DOHH2 (cell line): ENCODE measurements around the gene THRB.

Source experiments
- H3F3A ChIP-seq: fragments of 200-600 bp; sonication (generic), shearing (Covaris generic); 2 replicates; pipeline ENCODE4 v1.6.0; 2016; ENCODE audit warnings: antibody characterized with exemption, mild to moderate bottlenecking; ENCODE audit not compliant: control insufficient read depth, insufficient read depth
- H3K27ac ChIP-seq: fragments of 200-600 bp; sonication (generic); 2 replicates; pipeline ENCODE4 v1.5.1; 2014; ENCODE audit warnings: low read depth, mild to moderate bottlenecking, low read length, moderate library complexity
- H3K27me3 ChIP-seq: fragments of 200-600 bp; sonication (generic); 2 replicates; pipeline ENCODE4 v1.6.1; 2014; ENCODE audit warnings: mild to moderate bottlenecking, low read length, mixed read lengths; ENCODE audit not compliant: control insufficient read depth
- H3K36me3 ChIP-seq: fragments of 200-600 bp; sonication (generic); 2 replicates; pipeline ENCODE4 v1.6.1; 2014; ENCODE audit warnings: mild to moderate bottlenecking, low read length, moderate library complexity, mixed read lengths; ENCODE audit not compliant: control insufficient read depth
- H3K4me1 ChIP-seq: fragments of 200-600 bp; sonication (generic); 2 replicates; pipeline ENCODE4 v1.6.1; 2014; ENCODE audit warnings: mild to moderate bottlenecking, low read length, mixed read lengths; ENCODE audit not compliant: control insufficient read depth
- H3K4me2 ChIP-seq: fragments of 200-600 bp; sonication (generic); 2 replicates; pipeline ENCODE4 v1.6.0; 2014; ENCODE audit warnings: mild to moderate bottlenecking, low read length, moderate library complexity
- H3K4me3 ChIP-seq: fragments of 200-600 bp; sonication (generic); 2 replicates; pipeline ENCODE4 v1.5.1; 2014; ENCODE audit warnings: mild to moderate bottlenecking, low read length, mixed read lengths
- H3K79me2 ChIP-seq: fragments of 200-600 bp; sonication (generic); 2 replicates; pipeline ENCODE4 v1.6.1; 2014; ENCODE audit warnings: mild to moderate bottlenecking, low read length, mixed read lengths; ENCODE audit not compliant: control insufficient read depth
- H3K9me2 ChIP-seq: fragments of 200-600 bp; sonication (generic); replicated peaks from 2 replicates; pipeline ENCODE4 v1.6.1; 2014; ENCODE audit warnings: mild to moderate bottlenecking, low read length, mixed read lengths; ENCODE audit not compliant: control insufficient read depth
- H3K9me3 ChIP-seq: fragments of 200-600 bp; sonication (generic); 2 replicates; pipeline ENCODE4 v1.6.1; 2014; ENCODE audit warnings: antibody characterized with exemption, low read length, mixed read lengths; ENCODE audit not compliant: control insufficient read depth, insufficient read depth
- H4K20me1 ChIP-seq: fragments of 200-600 bp; sonication (generic); 2 replicates; pipeline ENCODE4 v1.6.0; 2014; ENCODE audit warnings: low read depth, mild to moderate bottlenecking, antibody characterized with exemption, low read length, moderate library complexity; ENCODE audit not compliant: control insufficient read depth, insufficient read depth
- EZH2phosphoT487 ChIP-seq: fragments of 200-600 bp; sonication (generic); IDR thresholded peaks from 2 replicates; pipeline ENCODE4 v1.6.1; 2017; ENCODE audit warnings: borderline replicate concordance, mild to moderate bottlenecking, antibody characterized with exemption, low read length, moderate library complexity, mixed read lengths
- TF ChIP-seq, protein P1 (sequence below): fragments of 200-600 bp; sonication (generic); IDR thresholded peaks from one replicate; pipeline ENCODE4 v1.5.1; 2014; ENCODE audit warnings: antibody characterized with exemption, mild to moderate bottlenecking, low read depth, low read length; ENCODE audit not compliant: poor library complexity, severe bottlenecking

THRB gene

DNA sequence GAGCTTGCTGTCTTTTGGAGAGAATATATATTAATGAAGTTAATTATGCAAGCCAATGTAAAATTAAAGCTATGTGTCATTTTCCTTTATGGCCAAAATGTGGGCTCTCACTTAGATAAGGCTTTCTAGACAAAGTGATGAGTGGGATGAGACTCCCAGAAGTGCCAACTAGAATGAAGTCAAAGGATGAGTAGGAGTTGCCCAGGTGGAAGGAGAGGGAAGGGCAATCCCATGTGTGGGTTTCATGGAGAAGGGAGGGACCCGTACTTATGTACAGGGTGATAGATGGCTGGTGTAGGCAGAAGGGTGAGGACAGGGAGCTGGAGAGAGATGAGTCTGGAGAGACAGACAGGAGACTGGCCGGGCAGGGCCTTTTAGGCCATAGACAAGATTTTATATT, 239.2 kb downstream of the THRB start:
- H3K27me3 ChIP-seq, result no peaks in the 10 kb centered on the region
- no peaks in the 10 kb centered on the region for H3K9me3 ChIP-seq
- H3F3A ChIP-seq, result no peaks in the 10 kb centered on the region
- TF ChIP-seq, protein P1, sequence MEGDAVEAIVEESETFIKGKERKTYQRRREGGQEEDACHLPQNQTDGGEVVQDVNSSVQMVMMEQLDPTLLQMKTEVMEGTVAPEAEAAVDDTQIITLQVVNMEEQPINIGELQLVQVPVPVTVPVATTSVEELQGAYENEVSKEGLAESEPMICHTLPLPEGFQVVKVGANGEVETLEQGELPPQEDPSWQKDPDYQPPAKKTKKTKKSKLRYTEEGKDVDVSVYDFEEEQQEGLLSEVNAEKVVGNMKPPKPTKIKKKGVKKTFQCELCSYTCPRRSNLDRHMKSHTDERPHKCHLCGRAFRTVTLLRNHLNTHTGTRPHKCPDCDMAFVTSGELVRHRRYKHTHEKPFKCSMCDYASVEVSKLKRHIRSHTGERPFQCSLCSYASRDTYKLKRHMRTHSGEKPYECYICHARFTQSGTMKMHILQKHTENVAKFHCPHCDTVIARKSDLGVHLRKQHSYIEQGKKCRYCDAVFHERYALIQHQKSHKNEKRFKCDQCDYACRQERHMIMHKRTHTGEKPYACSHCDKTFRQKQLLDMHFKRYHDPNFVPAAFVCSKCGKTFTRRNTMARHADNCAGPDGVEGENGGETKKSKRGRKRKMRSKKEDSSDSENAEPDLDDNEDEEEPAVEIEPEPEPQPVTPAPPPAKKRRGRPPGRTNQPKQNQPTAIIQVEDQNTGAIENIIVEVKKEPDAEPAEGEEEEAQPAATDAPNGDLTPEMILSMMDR, result no peak
- H3K79me2 ChIP-seq, result no peaks in the 10 kb centered on the region
- no peaks in the 10 kb centered on the region for H3K9me2 ChIP-seq
- H3K4me2 ChIP-seq, result no peak overlapping the region
- H3K4me1 ChIP-seq, result no peaks in the 10 kb centered on the region
- H4K20me1 ChIP-seq, result no peaks in the 10 kb centered on the region
- H3K4me3 ChIP-seq, result no peak overlapping the region
- H3K27ac ChIP-seq, result no peak overlapping the region
- no peaks in the 10 kb centered on the region for H3K36me3 ChIP-seq

DNA sequence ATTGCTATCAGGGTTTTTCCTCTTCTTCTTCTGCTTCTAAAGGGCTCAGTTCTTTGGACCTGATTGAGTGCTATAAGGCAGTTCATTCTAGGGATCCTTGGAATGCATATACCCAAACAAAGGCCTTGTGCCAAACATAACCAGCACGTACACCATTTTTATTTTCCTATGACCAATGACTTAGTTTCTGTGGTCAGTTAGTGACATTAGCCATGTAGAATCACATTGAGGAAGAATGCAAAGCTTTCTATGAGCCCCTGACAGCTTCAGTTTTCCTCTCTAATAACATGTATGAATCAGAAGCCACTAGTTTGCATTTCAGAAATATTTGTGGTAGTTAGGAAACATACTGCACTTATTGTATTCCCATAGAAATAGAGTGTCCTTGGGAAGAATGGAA, 240.0 kb downstream of the THRB start:
- Histone ChIP-seq H3K36me3 (no peaks in the 10 kb centered on the region), H3K27ac (no peak overlapping the region), H3F3A (no peaks in the 10 kb centered on the region), H3K79me2 (no peaks in the 10 kb centered on the region), H4K20me1 (no peaks in the 10 kb centered on the region), H3K27me3 (no peaks in the 10 kb centered on the region), H3K4me3 (no peak overlapping the region), H3K9me3 (no peaks in the 10 kb centered on the region), H3K9me2 (no peaks in the 10 kb centered on the region), H3K4me2 (no peak overlapping the region), H3K4me1 (no peaks in the 10 kb centered on the region)
- no peak for TF ChIP-seq EZH2phosphoT487
- TF ChIP-seq, protein P1, result no peak

DNA sequence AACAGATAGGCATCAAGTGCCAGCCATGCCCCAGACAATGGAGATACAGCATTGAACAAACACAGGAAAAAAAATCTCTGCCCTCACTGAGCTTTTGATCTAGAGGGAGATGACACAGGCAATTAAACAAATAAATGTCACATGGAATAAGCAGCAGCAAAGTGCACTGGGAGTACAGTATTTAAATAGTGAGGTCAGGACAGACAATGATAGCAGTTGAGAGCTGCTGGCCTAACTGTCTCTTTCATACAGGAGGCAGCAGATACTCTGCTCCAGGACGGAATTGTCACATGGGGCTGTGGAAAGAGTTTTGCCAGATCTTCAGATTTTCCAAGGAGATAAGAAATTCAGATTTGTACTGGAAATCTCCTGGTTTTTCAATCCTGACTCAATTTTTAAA, 241.3 kb downstream of the THRB start:
- H3K4me2 ChIP-seq, result no peak overlapping the region
- H3K9me2 ChIP-seq, result no peaks in the 10 kb centered on the region
- no peaks in the 10 kb centered on the region for H3F3A ChIP-seq
- H3K27me3 ChIP-seq, result no peaks in the 10 kb centered on the region
- TF ChIP-seq, protein P1, result no peak
- no peak for TF ChIP-seq EZH2phosphoT487
- no peaks in the 10 kb centered on the region for H3K9me3 ChIP-seq
- no peaks in the 10 kb centered on the region for H3K4me1 ChIP-seq
- H3K4me3 ChIP-seq, result no peak overlapping the region
- H3K27ac ChIP-seq, result no peak overlapping the region
- no peaks in the 10 kb centered on the region for H4K20me1 ChIP-seq
- no peaks in the 10 kb centered on the region for H3K36me3 ChIP-seq
- no peaks in the 10 kb centered on the region for H3K79me2 ChIP-seq

DNA sequence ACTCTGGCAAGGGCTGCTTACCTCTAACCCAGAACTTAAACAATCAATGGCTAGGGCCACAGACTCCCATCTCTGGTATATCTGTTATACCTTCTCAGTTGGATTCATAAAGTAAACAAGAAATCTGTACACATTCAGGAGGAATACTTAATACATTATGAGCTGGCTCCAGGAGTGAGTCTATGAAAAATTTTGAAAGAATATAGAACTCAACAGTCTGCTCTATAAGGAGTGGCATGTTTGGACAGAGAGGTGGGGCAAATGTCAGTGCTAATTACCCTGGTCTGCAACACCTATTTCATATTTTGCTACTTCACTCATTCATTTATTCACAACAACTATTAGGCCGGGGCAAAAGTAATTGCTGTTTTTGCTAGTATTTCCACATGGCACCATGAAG, 245.1 kb downstream of the THRB start:
- TF ChIP-seq, protein P1, result no peak
- TF ChIP-seq EZH2phosphoT487, result no peak

More for the DNA sequence above, 245.1 kb downstream of the THRB start:
- H3K27me3 ChIP-seq, result no peaks in the 10 kb centered on the region
- no peaks in the 10 kb centered on the region for H3K36me3 ChIP-seq
- H3K4me3 ChIP-seq, result no peak overlapping the region
- no peaks in the 10 kb centered on the region for H4K20me1 ChIP-seq
- no peaks in the 10 kb centered on the region for H3K4me1 ChIP-seq
- no peaks in the 10 kb centered on the region for H3F3A ChIP-seq
- H3K9me3 ChIP-seq, result no peaks in the 10 kb centered on the region
- no peaks in the 10 kb centered on the region for H3K79me2 ChIP-seq
- H3K4me2 ChIP-seq, result no peak overlapping the region
- no peaks in the 10 kb centered on the region for H3K9me2 ChIP-seq
- no peak overlapping the region for H3K27ac ChIP-seq
